K562 (cell line): ENCODE measurements around the gene PRKCB. TPM values are rescaled to one million over a fixed set of nuclear protein-coding genes. Genes with fewer than 3 reads are reported as not detected.
A peak's percentile ranks its signal among the peaks of the same experiment; 100 is the strongest.

ENCODE experiments used
- ATAC-seq: fragments of 200-7000 bp; cut with Tn5 transposase; 3 replicates; pipeline ENCODE4 v1.9.1; 2020; ENCODE audit warnings: moderate library complexity
- BruUV-seq: library from RNA; stranded (reverse); fragments of 400-500 nt; replicated peaks from 2 replicates; lab custom pipeline; 2021; lab: Mats Ljungman, UMichigan
- CTCF ChIA-PET: fragments of 300-600 bp; formaldehyde crosslinking; extraction: SDS; loops from one replicate; lab custom pipeline; 2021; ENCODE audit warnings: low intra/inter-chr PET ratio; lab: Yijun Ruan, JAX
- POLR2A ChIA-PET: fragments of 300-600, 350-650 bp; sonication (Branson Sonifier 250); formaldehyde crosslinking; extraction: SDS; loops from one replicate; lab custom pipeline; 2021; ENCODE audit warnings: antibody characterized with exemption, inconsistent platforms; lab: Yijun Ruan, JAX
- DNase-seq, 4 experiments: peaks; one replicate each; pipeline versions ENCODE4 v3.0.0 to v3.0.0-alpha.2; 2011 to 2018; ENCODE audit warnings: low spot score in 3 of 4, mixed read lengths in 3 of 4; ENCODE audit errors: extremely low read depth in 1 of 4
- FAIRE-seq: peaks from 2 replicates; lab custom pipeline; 2011; peaks lifted over from hg19 to GRCh38; lab: Jason Lieb, UNC
- H2AFZ ChIP-seq: 2 replicates; pipeline ENCODE4 v1.6.0; 2011; ENCODE audit warnings: low read depth, low read length, control low read depth, inconsistent platforms
- H3K27ac ChIP-seq: fragments of 200-600 bp; 3 replicates; pipeline ENCODE4 v1.8.0; 2011; ENCODE audit warnings: low read depth, mild to moderate bottlenecking, control low read depth, inconsistent platforms, low read length, moderate library complexity, mixed read lengths; ENCODE audit errors: extremely low read depth
- H3K27me3 ChIP-seq, 2 experiments: fragments of 300-600 bp in 1 of 2; 2 replicates in 1 of 2; 3 replicates in 1 of 2; pipeline versions ENCODE4 v1.6.0 to v1.8.0; 2011; ENCODE audit warnings: inconsistent platforms in 2 of 2, low read length in 2 of 2, mild to moderate bottlenecking in 1 of 2, mixed read lengths in 1 of 2, moderate library complexity in 1 of 2; ENCODE audit not compliant: control insufficient read depth in 2 of 2, insufficient read depth in 2 of 2
- H3K36me3 ChIP-seq: fragments of 300-600 bp; 3 replicates; pipeline ENCODE4 v1.8.0; 2011; ENCODE audit warnings: mild to moderate bottlenecking, low read length, inconsistent platforms; ENCODE audit not compliant: control insufficient read depth, insufficient read depth
- H3K4me1 ChIP-seq, 2 experiments: fragments of 200-600 bp in 1 of 2; replicated peaks in 1 of 2; 2 replicates in 1 of 2; 3 replicates in 1 of 2; pipeline versions ENCODE4 v1.5.1 to v1.8.0; 2011; ENCODE audit warnings: inconsistent platforms in 2 of 2, low read length in 2 of 2, mild to moderate bottlenecking in 1 of 2, mixed read lengths in 1 of 2, moderate library complexity in 1 of 2; ENCODE audit not compliant: control insufficient read depth in 2 of 2, insufficient read depth in 2 of 2
- H3K4me2 ChIP-seq: 2 replicates; pipeline ENCODE4 v1.6.1; 2011; ENCODE audit warnings: low read length, control low read depth, inconsistent platforms, mixed read lengths; ENCODE audit not compliant: insufficient read depth
- H3K4me3 ChIP-seq: fragments of 200-600 bp; sonication (generic), shearing (Covaris generic); 2 replicates; pipeline ENCODE4 v1.5.1; 2016; ENCODE audit warnings: control low read depth, inconsistent platforms
- H3K79me2 ChIP-seq: fragments of 200-600 bp; 3 replicates; pipeline ENCODE4 v1.8.0; 2011; ENCODE audit warnings: low read length, inconsistent platforms; ENCODE audit not compliant: control insufficient read depth, insufficient read depth
- H3K9ac ChIP-seq, 2 experiments: 2 replicates each; pipeline versions ENCODE4 v1.6.0 to v1.6.1; 2011; ENCODE audit warnings: low read depth in 2 of 2, low read length in 2 of 2, control low read depth in 1 of 2, inconsistent platforms in 1 of 2, mild to moderate bottlenecking in 1 of 2, mixed read lengths in 1 of 2; ENCODE audit not compliant: insufficient read depth in 1 of 2
- H3K9me1 ChIP-seq: one replicate; pipeline ENCODE4 v1.6.0; 2011; ENCODE audit warnings: inconsistent platforms, mild to moderate bottlenecking, low read length, moderate library complexity; ENCODE audit not compliant: control insufficient read depth, insufficient read depth
- H3K9me3 ChIP-seq: replicated peaks from 2 replicates; pipeline ENCODE4 v1.5.1; 2011; ENCODE audit warnings: low read depth, low read length, inconsistent platforms; ENCODE audit not compliant: control insufficient read depth, insufficient read depth
- H4K20me1 ChIP-seq: replicated peaks from 2 replicates; pipeline ENCODE4 v1.6.1; 2011; ENCODE audit warnings: low read length, inconsistent platforms, mixed read lengths; ENCODE audit not compliant: control insufficient read depth, insufficient read depth
- DACH1 ChIP-seq: fragments of 450-650 bp; IDR thresholded peaks from 2 replicates; pipeline ENCODE4 v1.6.1; 2018; ENCODE audit not compliant: partially characterized antibody
- ETV6 ChIP-seq, 3 experiments: fragments of 150-350 bp in 1 of 3; sonication (generic) in 1 of 3; formaldehyde crosslinking in 1 of 3; IDR thresholded peaks; 2 replicates each; pipeline versions ENCODE4 v1.6.1 to v1.8.0; 2014 to 2022; ENCODE audit warnings: borderline replicate concordance in 2 of 3, low read depth in 2 of 3, antibody characterized with exemption in 1 of 3, low read length in 1 of 3, mild to moderate bottlenecking in 1 of 3, missing genetic modification reagents in 1 of 3
- HNRNPK ChIP-seq: fragments of 200-400 bp; formaldehyde crosslinking; IDR thresholded peaks from one replicate; pipeline ENCODE4 v1.6.1; 2018; ENCODE audit warnings: mild to moderate bottlenecking, low read depth, low read length; ENCODE audit not compliant: poor library complexity, severe bottlenecking
- ID3 ChIP-seq, 2 experiments: fragments of 250-450 bp in 1 of 2; fragments of 450-650 bp in 1 of 2; sonication (Bioruptor Pico) in 1 of 2; IDR thresholded peaks; 2 replicates each; pipeline versions ENCODE4 v1.6.1 to v1.8.0; 2016 to 2021; ENCODE audit warnings: mild to moderate bottlenecking in 2 of 2, moderate library complexity in 2 of 2, missing compliant biosample characterization in 1 of 2, missing genetic modification characterization in 1 of 2
- PCBP1 ChIP-seq: fragments of 200-400 bp; formaldehyde crosslinking; IDR thresholded peaks from 2 replicates; pipeline ENCODE4 v1.6.1; 2018; ENCODE audit warnings: mild to moderate bottlenecking, low read depth, low read length; ENCODE audit not compliant: poor library complexity, severe bottlenecking
- PCBP2 ChIP-seq: fragments of 200-400 bp; formaldehyde crosslinking; IDR thresholded peaks from 2 replicates; pipeline ENCODE4 v1.6.1; 2018; ENCODE audit warnings: low read length, low read depth, mild to moderate bottlenecking, moderate library complexity; ENCODE audit not compliant: poor library complexity, severe bottlenecking
- SPI1 ChIP-seq: IDR thresholded peaks from 2 replicates; pipeline ENCODE4 v1.6.1; 2011; ENCODE audit warnings: low read depth, low read length, control low read depth, borderline replicate concordance
- ZNF512 ChIP-seq: IDR thresholded peaks from 2 replicates; pipeline ENCODE4 v1.6.1; 2016; ENCODE audit warnings: missing genetic modification characterization, missing compliant biosample characterization
- ZNF639 ChIP-seq, 2 experiments: fragments of 200-800 bp in 1 of 2; sonication (Bioruptor generic) in 1 of 2; sonication (generic) in 1 of 2; formaldehyde crosslinking in 1 of 2; IDR thresholded peaks in 1 of 2; conservative IDR thresholded peaks in 1 of 2; 2 replicates each; pipeline versions ENCODE4 v1.5.0 to v1.6.1; 2016 to 2020; ENCODE audit warnings: missing compliant biosample characterization in 1 of 2, missing genetic modification characterization in 1 of 2, missing genetic modification reagents in 1 of 2
- WGBS: fragments of 100-300 bp; shearing (Covaris generic); methylation state at CpG from one replicate; pipeline ENCODE4 v1.1.6; 2016; ENCODE audit warnings: low coverage, mixed read lengths; ENCODE audit not compliant: insufficient coverage; ENCODE audit errors: missing lambda C conversion rate; 5-methylcytosine and 5-hydroxymethylcytosine counted together
- in situ Hi-C: fragments of 300-500 bp; cut with MboI; formaldehyde crosslinking; loops from 4 replicates; pipeline ENCODE4 v1.15.0; 2018; ENCODE audit warnings: inconsistent platforms, mixed read lengths
- intact Hi-C: fragments of 100-400 bp; cut with micrococcal nuclease; formaldehyde crosslinking; loops from 2 replicates; pipeline ENCODE4 v1.14.2; 2022
- polyA plus RNA-seq, 8 experiments: library from polyadenylated mRNA; depleted of rRNA in 4 of 8; stranded (reverse) in 5 of 8; unstranded in 3 of 8; fragments of >200 nt; fragmentation: Nextera tagmentation in 2 of 8; fragmentation: Illumina TruSeq in 1 of 8; extraction: Ambion mirVana in 2 of 8; extraction: Trizol in 1 of 8; gene quantifications; 2 replicates each; pipeline versions ENCODE4 v1.2.1 to v1.2.3, GENCODE V29; 2011 to 2014; ENCODE audit warnings: inconsistent platforms in 1 of 8, missing spikeins in 1 of 8
- total RNA-seq, 7 experiments: library from RNA; depleted of rRNA in 6 of 7; stranded (reverse); fragments of >200 nt in 6 of 7; fragmentation: Illumina TruSeq in 2 of 7; extraction: Trizol in 2 of 7; gene quantifications; 2 replicates each; pipeline versions ENCODE4 v1.2.1 to v1.2.3, GENCODE V29; 2011 to 2021; ENCODE audit warnings: low replicate concordance in 1 of 7

Gene PRKCB
- total and polyA plus RNA-seq, 9 of the 15 experiments (the other 6 are each of a cell fraction or from before 2014, with no cell fraction given), result 49.9 to 276 (median 148) TPM

GRCh38 chr16:23981429-23982399 lies 145.9 kb downstream of the PRKCB start:
- H3K4me2 ChIP-seq, result no peak overlapping the region
- H3K4me3 ChIP-seq, result no peak overlapping the region
- in situ Hi-C loops, result no loop called here
- CTCF ChIA-PET, result no interaction called here
- no peak for DNase-seq
- POLR2A ChIA-PET, result no interaction called here
- H3K9me1 ChIP-seq, result no peaks in the 10 kb centered on the region
- no peak overlapping the region for H3K9ac ChIP-seq
- H3K4me1 ChIP-seq, result peaks cover 0 to 2% of the 10 kb centered on the region in 2 experiments; a peak in 1 of 5 replicates
- no peak overlapping the region for H2AFZ ChIP-seq
- H4K20me1 ChIP-seq, result peaks cover 3% of the 10 kb centered on the region
- 67% methylated on average over 3 of the region's 4 CpGs for WGBS
- TF ChIP-seq PCBP1, result peak; percentile 95
- TF ChIP-seq ID3 (CRISPR knock-in tag; IDR thresholded peaks at IDR 0.05), result no peak
- TF ChIP-seq ID3 (tag; IDR thresholded peaks at IDR 0.05), result no peak
- no peak for TF ChIP-seq ZNF639 (CRISPR knock-in tag; conservative IDR thresholded peaks at IDR 0.05 in 1 of 2, IDR thresholded peaks at IDR 0.05 in 1 of 2)
- TF ChIP-seq HNRNPK, result peak; percentile 80
- TF ChIP-seq PCBP2, result peak; percentile 88
- peak; percentile 72; the same call in 1 of the 2 replicates for TF ChIP-seq SPI1
- no peak for TF ChIP-seq DACH1
- peak; percentile 56; the same call in 1 of the 2 replicates for TF ChIP-seq ZNF512 (tag)
- peak; percentile 82; a peak in 1 of 4 replicates for TF ChIP-seq ETV6 (IDR thresholded peaks at IDR 0.05; ENCODE audit: borderline replicate concordance in 1 of 2, low read depth in 2 of 2, low read length in 1 of 2)
- no peak for TF ChIP-seq ETV6 (CRISPR knock-in tag; IDR thresholded peaks at IDR 0.05; ENCODE audit: borderline replicate concordance)
- H3K27me3 ChIP-seq, result no peaks in the 10 kb centered on the region
- peaks cover 76% of the 10 kb centered on the region for H3K79me2 ChIP-seq
- FAIRE-seq, result no peak
- H3K36me3 ChIP-seq, result peaks cover 41% of the 10 kb centered on the region; the same call in 2 of the 3 replicates
- BruUV-seq, result no TSS peak
- H3K27ac ChIP-seq, result no peak overlapping the region; the same call in 2 of the 3 replicates
- ATAC-seq, result no peak
- no peaks in the 10 kb centered on the region for H3K9me3 ChIP-seq
- intact Hi-C loops, result no loop called here
